Neutrophil (primary cell): ENCODE measurements around the gene LRRTM4.

ENCODE experiments used
- H3K27ac ChIP-seq: fragments of 200-600 bp; sonication (generic); 2 replicates; pipeline ENCODE4 v1.5.1; 2016; ENCODE audit warnings: mild to moderate bottlenecking, moderate library complexity
- H3K27me3 ChIP-seq: fragments of 200-600 bp; sonication (generic); 2 replicates; pipeline ENCODE4 v1.6.0; 2016; ENCODE audit warnings: mild to moderate bottlenecking
- H3K36me3 ChIP-seq: fragments of 200-600 bp; sonication (generic); 2 replicates; pipeline ENCODE4 v1.5.1; 2017
- H3K4me1 ChIP-seq, 2 experiments: fragments of 200-600 bp in 1 of 2; sonication (generic) in 1 of 2; 1 replicate in 1 of 2; 2 replicates in 1 of 2; pipeline versions ENCODE4 v1.5.1 to v1.6.1; 2013 to 2016; ENCODE audit warnings: low read depth in 1 of 2, low read length in 1 of 2, mild to moderate bottlenecking in 1 of 2, moderate library complexity in 1 of 2; ENCODE audit not compliant: control insufficient read depth in 1 of 2, insufficient read depth in 1 of 2
- H3K4me3 ChIP-seq, 2 experiments: fragments of 200-600 bp in 1 of 2; sonication (generic) in 1 of 2; 1 replicate in 1 of 2; 2 replicates in 1 of 2; pipeline ENCODE4 v1.5.1; 2013 to 2016; ENCODE audit warnings: low read depth in 1 of 2, low read length in 1 of 2, mild to moderate bottlenecking in 1 of 2, moderate library complexity in 1 of 2
- H3K9me3 ChIP-seq: fragments of 200-600 bp; sonication (generic); 2 replicates; pipeline ENCODE4 v1.5.1; 2016
- CTCF ChIP-seq: fragments of 200-600 bp; sonication (generic); IDR thresholded peaks from 2 replicates; pipeline ENCODE4 v1.5.1; 2016; ENCODE audit warnings: antibody characterized with exemption

The LRRTM4 gene

GRCh38 chr2:77519164-77519887, 2.9 kb downstream of the LRRTM4 start:
- Histone ChIP-seq H3K27me3 (no peaks in the 10 kb centered on the region), H3K4me3 (no peak overlapping the region), H3K9me3 (no peaks in the 10 kb centered on the region), H3K27ac (no peak overlapping the region), H3K36me3 (no peaks in the 10 kb centered on the region), H3K4me1 (no peaks in the 10 kb centered on the region)
- no peak for TF ChIP-seq CTCF

GRCh38 chr2:77518311-77518710, 3.9 kb downstream of the LRRTM4 start:
- Histone ChIP-seq H3K4me1 (no peaks in the 10 kb centered on the region), H3K27ac (no peak overlapping the region), H3K36me3 (no peaks in the 10 kb centered on the region), H3K9me3 (no peaks in the 10 kb centered on the region), H3K4me3 (no peak overlapping the region), H3K27me3 (no peaks in the 10 kb centered on the region)
- no peak for TF ChIP-seq CTCF

- no peak overlapping the region for H3K4me3 ChIP-seq
- no peak for TF ChIP-seq CTCF
- no peaks in the 10 kb centered on the region for H3K36me3 ChIP-seq
- H3K4me1 ChIP-seq = no peaks in the 10 kb centered on the region
- H3K27ac ChIP-seq = no peak overlapping the region
- H3K9me3 ChIP-seq = no peaks in the 10 kb centered on the region
- no peaks in the 10 kb centered on the region for H3K27me3 ChIP-seq
These were observed 9.0 kb downstream of the LRRTM4 start for GRCh38 chr2:77513191-77513590.

GRCh38 chr2:77512507-77512906, 9.7 kb downstream of the LRRTM4 start:
- H3K36me3 ChIP-seq = no peaks in the 10 kb centered on the region
- no peak overlapping the region for H3K4me3 ChIP-seq
- no peak overlapping the region for H3K27ac ChIP-seq
- H3K4me1 ChIP-seq = no peaks in the 10 kb centered on the region
- no peaks in the 10 kb centered on the region for H3K9me3 ChIP-seq
- no peak for TF ChIP-seq CTCF
- H3K27me3 ChIP-seq = no peaks in the 10 kb centered on the region

DNA sequence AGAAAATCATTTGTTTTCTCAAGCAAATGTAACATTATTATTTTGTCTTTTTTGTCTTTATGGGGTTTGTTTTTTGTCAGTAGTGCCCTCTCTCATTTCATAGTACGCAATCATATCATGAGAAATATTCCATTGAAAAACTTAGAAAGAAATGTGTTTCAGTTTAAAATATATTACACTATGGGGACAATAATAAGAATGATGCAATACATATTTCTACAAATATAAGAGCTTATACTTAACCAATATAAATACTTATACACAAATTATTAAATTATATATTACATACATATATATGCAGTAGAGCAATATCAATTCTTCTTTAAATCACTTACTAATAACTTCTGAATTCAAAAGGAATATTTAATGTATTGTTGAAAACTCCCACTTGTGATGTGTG, 13.7 kb downstream of the LRRTM4 start:
- Histone ChIP-seq H3K4me1 (no peaks in the 10 kb centered on the region), H3K36me3 (no peaks in the 10 kb centered on the region), H3K9me3 (no peaks in the 10 kb centered on the region), H3K4me3 (no peak overlapping the region), H3K27ac (no peak overlapping the region), H3K27me3 (no peaks in the 10 kb centered on the region)
- no peak for TF ChIP-seq CTCF
